GF-D8 (cell line): ENCODE results near the gene ZC3HAV1L.
"Not testable (repeated sequence)": the region's sequence is repeated elsewhere in the genome, so short reads cannot be mapped to it uniquely, and the experiment has no call there.

Experiments
- DNase-seq: peaks from one replicate; lab custom pipeline; 2025; lab: John Stamatoyannopoulos, UW

The ZC3HAV1L gene, protein sequence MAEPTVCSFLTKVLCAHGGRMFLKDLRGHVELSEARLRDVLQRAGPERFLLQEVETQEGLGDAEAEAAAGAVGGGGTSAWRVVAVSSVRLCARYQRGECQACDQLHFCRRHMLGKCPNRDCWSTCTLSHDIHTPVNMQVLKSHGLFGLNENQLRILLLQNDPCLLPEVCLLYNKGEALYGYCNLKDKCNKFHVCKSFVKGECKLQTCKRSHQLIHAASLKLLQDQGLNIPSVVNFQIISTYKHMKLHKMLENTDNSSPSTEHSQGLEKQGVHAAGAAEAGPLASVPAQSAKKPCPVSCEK

DNA sequence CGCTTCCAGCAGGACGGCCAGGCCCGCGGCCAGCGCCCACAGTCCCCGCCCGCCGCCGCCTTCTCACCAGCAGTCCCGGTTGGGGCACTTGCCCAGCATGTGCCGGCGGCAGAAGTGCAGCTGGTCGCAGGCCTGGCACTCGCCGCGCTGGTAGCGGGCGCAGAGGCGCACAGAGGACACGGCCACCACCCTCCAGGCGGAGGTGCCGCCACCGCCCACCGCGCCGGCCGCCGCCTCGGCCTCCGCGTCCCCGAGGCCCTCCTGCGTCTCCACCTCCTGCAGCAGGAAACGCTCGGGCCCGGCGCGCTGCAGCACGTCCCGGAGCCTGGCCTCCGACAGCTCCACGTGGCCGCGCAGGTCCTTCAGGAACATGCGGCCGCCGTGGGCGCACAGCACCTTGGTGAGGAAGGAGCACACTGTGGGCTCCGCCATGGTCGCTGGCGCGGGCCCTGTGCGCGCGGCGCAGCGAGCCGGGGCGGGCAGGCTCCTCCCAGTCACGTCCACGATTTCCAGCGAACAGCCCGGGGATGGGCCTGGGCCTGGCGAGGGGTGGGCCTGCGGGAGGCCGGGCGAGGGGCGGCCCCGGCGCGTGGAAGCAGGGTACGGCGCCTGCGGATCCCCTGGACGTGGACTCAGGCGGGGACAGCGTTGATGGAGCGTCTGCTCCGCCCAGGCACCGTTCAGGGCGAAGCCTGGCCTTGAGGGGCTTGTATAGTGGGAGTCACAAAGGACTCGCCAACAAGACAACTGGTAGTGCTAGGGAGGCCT is at the start of gene ZC3HAV1L:
TSS of gene ZC3HAV1L (minus strand) at position 457 of the 768 bp plus-strand sequence. CDS start at position 432, 25 bp downstream.
- DNase-seq = no peak

GRCh38 chr7:139084709-139085108 is 48.9 kb upstream of the ZC3HAV1L start:
- no peak for DNase-seq

DNA sequence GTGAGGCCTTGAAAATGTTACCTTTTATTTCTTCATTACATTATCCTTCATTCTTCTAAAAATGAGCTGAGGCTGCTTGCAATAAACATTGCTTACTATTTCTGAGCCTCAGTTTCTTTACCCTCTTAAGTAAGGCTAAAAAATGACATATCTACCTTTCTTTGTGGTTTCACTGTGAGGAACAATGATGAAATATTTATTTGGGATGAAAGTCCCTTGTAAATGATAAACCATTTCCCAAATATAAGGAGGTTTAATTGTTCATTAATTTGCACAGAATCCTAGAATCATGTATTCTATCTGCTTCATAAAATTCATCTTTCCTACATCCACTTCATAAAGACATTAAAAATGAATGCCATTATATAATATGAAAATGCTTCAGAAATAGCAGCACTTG is 45.7 kb upstream of the ZC3HAV1L start:
- DNase-seq = no peak

DNA sequence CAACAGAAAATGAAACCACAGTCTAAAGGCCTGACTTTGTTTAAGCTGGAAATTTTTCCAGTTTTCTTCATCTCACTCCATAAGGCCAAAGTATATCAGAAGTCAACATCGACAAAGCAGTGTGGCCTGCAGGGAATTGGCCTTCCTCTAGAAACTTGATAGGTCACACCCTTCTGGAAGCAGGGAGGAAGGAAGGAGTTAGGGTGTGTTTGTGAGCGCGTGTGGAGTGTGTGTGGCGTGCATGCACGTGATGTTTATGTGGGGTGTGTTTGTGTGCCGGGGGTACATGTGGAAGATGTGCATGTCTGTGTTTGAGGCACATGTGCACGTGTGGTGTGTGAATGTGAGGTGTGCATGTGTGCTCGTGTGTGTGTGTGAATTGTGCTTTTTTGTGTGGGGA is 45.1 kb upstream of the ZC3HAV1L start:
- no peak for DNase-seq

DNA sequence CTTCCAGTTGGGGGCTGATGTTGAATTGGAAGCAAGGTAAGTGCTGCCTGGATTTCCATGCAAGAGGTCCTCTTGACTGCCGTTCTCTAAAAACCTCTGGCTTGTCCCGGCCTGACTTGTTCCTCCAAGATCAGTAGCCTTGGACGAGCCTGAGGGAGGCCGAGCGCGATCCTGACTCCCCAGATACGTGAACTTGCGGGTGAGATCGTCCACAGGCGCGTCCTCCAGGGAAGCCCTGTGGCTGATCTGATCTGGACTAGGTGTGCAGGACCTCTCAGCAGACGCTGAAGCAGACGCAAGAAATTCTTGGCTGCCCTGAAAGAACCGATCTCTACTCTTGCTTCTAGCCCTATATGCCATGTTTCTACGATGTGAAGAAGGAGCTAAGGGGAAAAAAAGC is 44.0 kb upstream of the ZC3HAV1L start:
- DNase-seq = no peak

GRCh38 chr7:139078911-139079310 is 43.1 kb upstream of the ZC3HAV1L start:
- DNase-seq = no peak

DNA sequence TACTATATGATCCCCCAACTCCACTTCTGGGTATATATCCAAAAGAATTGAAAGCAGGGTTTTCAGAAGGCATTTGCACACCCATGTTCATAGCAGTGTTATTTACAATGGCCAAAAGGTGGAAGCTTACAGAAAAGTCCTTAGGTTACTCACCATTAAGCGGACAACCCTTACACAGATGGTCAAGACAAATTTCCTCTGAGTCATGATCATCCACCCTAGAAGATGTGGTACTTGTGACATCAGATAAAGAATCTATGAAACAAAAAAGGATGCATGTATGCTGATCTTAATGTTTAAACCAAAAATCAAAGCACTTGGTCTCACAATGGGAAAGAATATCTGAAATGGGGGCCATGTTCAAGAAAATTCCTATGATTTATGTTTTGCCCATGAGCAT is 42.6 kb upstream of the ZC3HAV1L start:
- no peak for DNase-seq

DNA sequence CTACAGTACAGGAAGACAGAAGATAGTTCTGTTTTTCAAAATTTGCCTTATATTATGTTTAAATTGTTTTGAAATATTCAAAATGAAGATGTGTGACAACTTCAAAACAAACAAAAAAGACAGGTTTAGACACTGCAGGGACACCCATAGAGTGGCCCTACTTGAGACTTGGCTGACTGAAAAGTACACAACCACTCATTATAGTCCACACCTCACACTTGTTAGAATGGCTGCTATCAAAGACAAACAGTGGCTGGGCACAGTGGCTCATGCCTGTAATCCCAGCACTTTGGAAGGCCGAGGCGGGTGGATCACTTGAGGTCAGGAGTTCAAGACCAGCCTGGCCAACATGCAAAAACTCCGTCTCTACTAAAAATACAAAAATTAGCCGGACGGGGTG is 41.9 kb upstream of the ZC3HAV1L start:
- DNase-seq = not testable (repeated sequence)

GRCh38 chr7:139075871-139076686 is 40.2 kb upstream of the ZC3HAV1L start:
- no peak for DNase-seq

DNA sequence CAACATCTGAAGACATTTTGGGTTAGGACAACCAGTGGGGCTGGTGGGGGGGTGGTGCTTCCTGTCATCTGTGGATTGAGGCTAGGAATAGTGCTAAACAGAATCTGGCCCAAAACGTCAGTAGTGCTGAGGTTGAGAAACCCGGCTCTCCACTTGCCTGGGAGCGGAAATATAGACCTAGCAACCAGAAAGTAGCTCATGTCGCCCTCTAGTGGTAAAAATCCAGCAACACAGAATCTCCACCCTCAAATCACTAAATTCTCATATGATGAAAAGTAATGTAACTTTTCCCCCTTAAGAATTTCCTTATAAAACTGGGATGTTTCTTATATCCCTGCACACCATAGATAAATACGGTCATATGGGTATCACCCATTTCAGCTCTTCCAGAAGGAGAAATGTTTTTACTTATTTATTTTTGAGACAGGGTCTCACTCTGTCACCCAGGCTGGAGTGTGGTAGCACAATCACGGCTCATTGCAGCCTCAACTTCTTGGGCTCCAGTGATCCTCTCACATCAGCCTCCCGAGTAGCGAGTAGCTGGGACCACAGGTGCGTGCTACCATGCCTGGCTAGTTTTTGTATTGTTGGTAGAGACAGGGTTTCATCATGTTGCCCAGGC is 39.3 kb upstream of the ZC3HAV1L start:
- DNase-seq = peak; percentile 57

DNA sequence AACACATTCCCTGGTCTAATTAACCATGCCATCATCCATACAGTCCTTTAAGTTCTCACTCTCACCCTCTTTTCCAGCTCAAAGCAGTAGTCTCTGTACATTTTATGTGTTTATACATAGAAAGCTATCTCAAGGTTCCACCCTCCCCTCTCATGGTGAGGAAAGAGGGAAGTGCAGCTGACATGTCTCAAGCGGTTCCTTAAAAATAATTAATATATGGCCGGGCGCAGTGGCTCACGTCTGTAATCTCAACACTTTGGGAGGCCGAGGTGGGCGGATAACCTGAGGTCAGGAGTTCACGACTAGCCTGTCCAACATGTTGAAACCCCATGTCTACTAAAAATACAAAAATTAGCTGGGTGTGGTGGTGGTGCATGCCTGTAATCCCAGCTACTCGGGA is 37.0 kb upstream of the ZC3HAV1L start:
- no peak for DNase-seq

DNA sequence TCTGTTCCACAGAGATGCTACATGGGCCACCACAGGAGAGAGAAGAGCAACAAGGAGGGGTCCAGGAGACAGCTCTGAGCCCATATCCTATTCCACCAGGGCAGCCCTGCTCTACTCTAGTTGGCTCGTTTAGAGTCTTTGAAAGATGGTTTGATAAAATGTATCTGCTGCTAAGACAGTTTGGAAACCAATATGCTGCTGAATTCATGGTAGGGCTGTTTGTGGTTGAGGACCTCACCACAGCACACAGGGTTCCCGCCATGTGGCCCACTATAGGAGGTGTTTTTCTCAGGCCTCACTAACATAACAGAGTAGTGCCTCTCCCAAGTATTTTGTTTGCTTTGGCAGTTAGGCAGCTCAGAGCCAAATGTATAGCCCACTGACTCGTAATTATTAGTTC is 35.8 kb upstream of the ZC3HAV1L start:
- DNase-seq = no peak

DNA sequence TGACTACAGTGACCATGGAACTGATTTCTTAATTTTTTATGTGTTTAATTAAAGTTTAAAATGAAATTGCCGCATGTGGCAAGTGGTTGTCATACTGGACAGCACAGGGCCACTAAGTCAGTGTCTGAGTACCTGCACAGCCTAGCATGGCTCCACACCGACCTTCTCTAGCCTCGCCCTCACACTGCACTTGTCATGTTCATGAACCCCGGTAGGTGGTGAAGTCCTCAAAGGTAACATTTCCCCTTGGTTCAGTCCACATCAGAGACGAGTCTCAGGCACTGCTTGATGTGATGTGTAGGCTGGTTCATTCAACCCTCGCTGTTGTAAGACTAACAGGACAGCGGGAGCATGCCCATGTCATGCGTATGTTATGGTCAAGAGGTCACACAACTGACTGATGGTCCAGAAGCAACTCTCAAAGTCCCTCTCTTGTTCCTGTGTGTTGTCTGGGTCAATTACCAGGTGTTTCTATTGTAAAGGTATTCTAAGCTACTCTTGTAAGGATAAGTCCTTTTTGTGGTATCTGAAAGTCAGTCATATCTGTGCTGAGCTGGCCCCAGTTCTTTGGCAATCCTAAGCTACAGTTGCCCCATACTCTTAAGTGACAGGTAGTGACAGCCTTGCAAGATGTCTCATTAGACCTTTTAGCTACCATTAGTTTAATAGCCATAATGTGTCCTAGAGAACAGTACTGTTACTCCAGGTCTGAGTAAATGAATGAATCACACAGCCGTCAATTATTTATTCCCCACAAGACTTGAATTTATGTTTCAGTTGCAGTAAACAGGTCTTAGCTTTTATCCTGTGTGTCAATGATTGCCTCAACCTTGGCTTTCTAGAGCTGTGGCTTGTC is 32.9 kb upstream of the ZC3HAV1L start:
- DNase-seq = no peak

- no peak for DNase-seq
Measured at GRCh38 chr7:139066315-139066714, 30.5 kb upstream of the ZC3HAV1L start.

- no peak for DNase-seq
Measured at GRCh38 chr7:139065323-139065722, 29.5 kb upstream of the ZC3HAV1L start.

DNA sequence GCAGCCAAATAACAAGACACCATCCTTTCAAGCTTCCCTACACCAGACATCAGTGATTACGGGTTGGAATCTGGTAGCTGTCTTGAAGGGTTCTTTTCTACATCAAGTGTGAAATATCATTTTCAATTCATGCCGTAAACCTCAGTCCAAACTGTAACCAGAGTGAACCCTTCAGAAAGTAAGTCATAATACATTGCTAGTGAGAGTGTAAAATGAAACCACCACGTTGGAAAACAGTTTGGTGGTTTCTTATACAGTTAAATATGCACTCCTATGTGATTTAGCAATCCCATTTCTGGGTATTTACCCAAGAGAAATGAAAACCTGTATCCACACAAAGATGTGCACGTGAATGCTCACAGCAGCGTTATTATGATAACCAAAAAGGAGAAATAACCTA is 25.6 kb upstream of the ZC3HAV1L start:
- no peak for DNase-seq

DNA sequence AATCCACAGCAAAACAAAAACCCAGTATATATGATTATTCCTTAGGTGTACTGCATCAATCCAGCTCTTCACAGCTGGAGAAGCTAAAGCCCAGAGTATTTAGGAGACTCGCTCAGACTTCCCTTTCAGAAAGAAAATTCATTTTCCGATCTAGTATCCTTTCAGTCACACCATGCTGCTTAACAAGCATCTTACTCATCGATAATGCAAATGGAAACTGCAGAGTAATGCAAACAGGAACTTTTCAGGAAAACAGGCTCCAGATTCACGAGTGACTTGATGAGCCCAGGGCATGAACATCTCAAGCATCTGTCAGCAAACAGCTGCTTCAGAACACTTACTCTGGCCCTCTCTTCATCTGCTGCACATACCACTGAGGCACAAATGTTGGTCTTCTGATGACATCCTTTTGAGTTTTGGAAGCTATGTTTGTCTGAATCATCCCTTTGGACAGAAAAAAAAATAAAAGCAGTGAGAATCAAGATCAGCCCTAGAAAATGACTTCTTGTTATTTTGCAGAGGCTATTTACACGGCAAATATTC is 24.9 kb upstream of the ZC3HAV1L start:
- no peak for DNase-seq

DNA sequence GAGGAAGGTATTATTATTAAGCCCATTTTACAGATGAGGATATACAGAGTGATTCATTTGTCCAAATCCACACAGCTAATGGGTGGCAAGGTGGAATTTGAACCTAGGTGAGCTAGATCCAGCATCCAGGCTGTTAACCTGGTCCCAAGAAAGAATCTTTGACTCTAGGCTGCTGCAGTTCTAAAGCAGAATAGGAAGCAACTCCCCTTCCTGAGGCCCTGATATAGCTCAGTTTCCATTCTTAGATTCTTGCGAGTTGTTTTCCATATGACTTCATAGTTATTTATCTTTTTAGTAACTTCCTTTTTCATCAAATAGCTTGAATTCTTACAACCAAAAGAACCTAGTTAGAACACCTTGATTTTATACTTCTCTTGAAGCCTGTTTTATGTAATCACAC is 24.1 kb upstream of the ZC3HAV1L start:
- no peak for DNase-seq

GRCh38 chr7:139058943-139059342 is 23.1 kb upstream of the ZC3HAV1L start:
- DNase-seq = no peak

DNA sequence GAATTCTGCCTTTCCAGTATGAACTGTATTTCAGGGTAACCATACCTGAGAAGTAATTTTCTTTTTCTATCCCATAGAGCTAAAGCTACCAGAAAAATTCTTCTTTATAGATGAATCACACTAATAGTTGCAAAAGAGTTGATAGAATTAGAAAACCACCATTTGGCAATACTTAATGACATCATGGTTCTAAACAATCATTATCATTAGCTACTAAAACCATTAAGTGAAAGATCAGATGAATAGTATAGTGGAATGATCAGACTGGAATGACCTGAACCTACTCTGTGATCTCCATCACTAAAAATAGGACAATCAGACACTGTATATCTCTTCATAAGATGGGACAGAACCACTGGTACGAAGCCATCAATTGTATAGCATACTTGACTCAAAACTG is 19.8 kb upstream of the ZC3HAV1L start:
- DNase-seq = no peak

DNA sequence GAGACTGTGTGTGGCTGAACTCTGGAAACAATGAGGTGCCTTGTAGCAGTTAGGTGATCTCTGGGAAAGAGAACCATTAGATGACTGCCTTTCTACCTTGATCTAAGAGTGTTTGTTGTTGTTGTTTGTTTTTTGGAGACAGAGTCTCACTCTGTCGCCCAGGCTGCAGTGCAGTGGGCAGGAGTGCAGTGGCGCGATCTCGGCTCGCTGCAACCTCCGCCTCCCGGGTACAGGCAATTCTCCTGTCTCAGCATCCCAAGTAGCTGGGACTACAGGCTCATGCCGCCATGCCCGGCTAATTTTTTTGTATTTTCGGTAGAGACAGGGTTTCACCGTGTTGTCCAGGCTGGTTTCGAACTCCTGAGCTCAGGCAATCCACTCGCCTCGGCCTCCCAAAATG is 18.8 kb upstream of the ZC3HAV1L start:
- not testable (repeated sequence) for DNase-seq
